HG02642 (cell line): ENCODE data around the gene SERPINA9.

Experiments used
- ATAC-seq: cut with Tn5 transposase; IDR thresholded peaks from one replicate; pipeline ENCODE4 v1.9.1; 2021; ENCODE audit warnings: mild to moderate bottlenecking; ENCODE audit not compliant: unreplicated experiment, poor library complexity

The SERPINA9 gene

DNA sequence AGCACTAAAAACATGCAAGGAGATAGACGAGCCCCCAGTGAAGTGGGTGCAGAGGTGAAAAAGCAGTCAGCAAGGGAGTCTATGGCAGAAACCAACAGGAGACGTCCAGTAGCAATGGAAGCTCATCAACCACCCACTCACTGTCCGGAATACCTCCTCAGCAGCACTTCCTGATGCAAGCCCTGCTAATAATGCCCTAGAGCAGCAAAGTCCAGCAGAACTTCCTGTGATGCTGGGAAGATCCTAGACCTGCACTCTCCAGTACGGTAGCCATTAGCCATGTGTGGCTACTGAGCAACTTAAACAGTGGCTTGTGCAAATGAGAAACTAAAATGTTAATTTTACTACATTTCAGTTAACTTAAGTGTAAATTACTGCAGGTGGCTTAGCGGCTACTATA is 11.0 kb downstream of the SERPINA9 start:
- no peak for ATAC-seq

DNA sequence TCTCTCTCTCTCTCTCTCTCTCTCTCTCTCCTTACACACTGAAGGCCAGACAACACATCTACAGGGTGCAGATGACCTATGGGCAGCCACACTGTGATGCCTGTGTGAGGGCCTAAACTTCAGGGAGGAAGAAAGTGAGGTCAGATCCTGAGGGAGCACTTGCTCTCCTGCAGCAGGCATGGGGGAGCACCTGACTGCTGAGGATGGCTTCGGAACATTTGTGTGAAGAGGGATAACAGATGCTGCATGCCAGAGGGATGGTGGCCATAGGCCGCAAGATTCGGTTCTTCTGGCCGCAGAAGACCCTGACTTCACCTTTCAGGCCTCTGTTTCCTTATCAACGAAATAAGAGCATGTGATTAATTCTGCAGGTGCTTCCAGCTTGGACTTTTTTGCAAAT is 11.7 kb downstream of the SERPINA9 start:
- no peak for ATAC-seq

DNA sequence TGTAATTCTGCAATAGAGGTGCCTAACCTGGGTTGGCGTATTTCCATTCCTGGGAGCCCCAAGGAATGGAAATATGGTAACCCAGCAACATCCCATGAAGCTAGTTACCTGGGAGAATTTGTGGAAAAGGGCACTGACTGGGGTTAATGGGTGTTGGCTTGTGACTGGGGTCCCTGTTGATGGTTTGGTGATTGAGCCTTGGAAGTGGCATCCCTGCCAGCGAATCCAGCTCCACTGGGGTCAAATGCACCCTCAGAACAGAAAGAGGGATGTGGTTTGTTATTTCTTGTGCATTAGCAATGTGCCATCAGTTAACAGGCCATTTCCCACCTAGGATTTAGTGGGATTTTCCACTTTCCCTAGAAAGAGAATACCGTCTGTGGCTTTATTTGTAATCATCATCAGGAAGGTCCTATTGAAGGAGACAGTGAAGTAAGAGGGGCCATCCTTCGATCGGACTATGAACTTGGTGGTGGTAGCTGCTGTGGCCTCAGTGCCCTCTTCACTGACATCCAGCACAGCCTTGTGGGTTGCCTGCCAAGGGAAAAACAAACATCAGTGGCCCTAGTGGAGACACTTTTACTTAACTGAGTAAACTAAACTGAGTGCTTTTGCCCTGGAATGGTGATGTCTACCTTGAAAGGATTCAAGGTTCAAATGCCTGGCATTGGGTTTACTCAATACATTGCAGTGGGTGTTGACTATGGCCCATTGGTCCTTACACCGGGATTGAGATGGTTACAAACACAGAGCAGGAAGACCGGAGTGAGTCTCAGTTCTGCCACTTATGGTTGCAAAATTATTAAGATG is 13.0 kb downstream of the SERPINA9 start:
- no peak for ATAC-seq

DNA sequence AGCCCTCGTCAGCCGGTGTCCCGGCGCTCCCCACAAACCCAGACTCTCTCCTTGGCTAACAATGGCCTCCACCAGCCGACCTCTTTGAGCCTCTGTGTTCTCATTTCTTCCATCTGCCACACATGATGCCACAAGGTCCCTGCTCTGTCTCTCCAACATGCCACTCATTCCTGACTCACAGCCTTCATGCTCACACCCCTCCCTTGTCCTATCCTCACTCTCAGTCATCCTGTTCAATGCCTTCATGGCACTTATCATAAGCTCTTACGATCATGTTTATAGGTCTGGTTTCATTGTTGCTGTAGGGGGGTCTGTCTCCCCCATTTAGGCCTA is 13.8 kb downstream of the SERPINA9 start:
- no peak for ATAC-seq

DNA sequence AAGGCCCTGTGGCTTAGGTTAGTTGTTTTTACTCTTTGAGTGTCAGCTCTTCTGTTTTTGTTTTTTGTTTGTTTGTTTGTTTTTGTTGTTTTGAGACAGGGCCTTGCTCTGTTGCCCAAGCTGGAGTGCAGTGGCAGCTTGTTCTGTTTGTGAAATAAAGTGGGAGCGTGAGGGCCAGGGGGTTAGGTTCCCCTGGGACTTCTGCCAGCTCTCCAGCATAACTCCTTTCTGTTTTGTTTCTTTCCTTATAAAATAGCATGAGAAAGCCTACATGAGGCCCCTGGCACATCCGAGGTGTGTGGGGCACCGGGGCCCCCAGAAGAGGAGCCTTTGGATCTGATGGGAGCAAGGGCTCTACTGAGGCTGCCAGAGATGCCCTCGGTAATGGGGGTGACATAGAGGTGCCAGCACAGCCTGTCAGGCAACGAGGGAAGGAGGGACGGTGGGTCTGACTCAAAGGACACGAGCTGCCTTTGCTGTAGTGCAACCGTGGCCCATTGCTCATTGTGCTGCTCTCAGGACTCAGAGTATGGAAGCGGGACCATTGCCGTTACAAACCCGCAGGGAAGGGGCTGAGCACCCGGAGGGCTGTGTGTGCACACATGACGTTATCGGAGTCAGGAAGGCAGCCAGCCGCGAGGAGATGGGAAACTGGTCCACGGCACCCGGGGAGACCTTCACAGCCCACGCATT is 14.3 kb downstream of the SERPINA9 start:
- no peak for ATAC-seq

DNA sequence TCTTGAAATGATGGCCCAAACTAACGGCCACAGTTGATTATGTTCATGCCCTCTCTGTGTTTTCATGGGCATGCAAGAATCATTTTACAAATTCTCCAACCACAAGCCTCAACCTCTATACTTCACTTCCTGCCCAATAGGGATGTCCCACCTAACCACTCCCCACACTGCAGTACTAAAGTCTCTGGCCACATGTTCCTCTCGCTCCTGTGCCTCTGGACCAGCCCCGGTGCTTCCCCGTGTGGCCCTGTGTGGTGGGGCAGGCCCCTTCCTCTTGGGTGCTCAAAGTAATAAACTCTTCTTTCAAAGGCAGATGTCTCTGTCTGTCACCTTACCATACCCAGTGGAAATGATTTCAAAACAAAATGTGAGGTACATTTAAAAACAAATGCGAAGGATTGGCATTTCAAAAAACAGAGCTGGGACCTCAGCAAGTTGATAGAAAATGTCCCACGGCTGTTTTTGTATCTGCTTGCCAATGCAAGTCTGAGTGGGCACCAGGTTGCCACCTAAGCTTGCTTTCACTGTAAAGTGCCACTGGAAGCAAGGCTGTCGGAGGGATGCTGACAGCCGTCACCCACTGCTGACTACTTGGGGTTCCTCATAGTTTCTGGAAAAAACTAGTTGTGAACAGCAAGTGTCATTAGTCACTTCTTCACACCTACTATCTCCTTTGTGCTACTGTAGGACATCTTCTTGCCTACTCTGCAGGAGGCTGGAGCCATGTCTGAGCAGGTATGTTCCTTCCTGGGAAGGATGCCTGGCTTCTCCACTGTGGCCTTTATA is 15.2 kb downstream of the SERPINA9 start:
- no peak for ATAC-seq

DNA sequence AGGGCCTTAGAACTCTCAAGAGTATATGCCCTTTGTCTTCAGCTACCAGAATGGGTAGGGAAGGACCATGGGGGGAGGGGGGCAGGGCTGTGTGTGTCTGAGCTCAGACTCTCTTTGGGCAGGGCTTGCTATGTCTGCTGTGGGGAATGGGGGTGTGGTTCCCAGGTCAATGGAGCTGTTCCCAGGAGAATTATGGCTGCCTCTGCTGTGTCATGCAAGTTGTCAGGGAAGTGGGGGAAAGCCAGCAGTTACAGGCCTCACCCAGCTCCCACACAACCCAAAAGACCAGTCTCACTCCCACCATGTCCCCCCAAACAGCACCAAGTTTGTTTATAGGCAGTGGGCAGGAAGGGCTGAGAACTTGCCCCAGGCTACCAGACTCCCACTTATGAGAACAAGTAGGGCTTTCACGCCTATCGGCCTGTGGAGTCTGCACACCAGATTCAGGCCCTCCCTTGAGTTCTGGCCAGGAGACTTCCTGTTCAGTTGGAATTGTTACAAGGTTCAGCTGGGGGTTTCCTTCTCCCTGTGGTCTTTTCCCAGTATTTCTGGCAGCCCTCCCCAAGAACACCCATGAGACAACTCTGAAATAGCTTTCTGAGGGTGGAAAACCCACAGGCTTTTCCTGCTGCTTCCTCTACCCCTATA is 17.3 kb downstream of the SERPINA9 start:
- ATAC-seq: no peak

DNA sequence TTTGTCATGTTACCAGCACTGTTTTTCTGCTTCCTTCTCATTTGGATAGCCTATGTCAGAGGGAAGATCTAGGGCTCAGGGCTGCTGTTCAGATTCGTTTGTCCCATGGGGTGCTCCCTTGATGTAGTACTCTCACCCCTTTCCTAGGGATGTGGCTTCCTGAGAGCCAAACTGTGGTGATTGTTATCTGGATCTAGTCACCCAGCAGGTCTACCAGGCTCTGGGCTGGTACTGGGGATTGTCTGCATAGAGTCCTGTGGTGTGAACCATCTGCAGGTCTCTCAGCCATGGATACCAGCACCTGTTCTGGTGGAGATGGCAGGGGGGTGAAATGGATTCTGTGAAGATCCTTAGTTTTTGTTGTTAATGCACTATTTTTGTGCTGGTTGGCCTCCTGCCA is 17.9 kb downstream of the SERPINA9 start:
- no peak for ATAC-seq

DNA sequence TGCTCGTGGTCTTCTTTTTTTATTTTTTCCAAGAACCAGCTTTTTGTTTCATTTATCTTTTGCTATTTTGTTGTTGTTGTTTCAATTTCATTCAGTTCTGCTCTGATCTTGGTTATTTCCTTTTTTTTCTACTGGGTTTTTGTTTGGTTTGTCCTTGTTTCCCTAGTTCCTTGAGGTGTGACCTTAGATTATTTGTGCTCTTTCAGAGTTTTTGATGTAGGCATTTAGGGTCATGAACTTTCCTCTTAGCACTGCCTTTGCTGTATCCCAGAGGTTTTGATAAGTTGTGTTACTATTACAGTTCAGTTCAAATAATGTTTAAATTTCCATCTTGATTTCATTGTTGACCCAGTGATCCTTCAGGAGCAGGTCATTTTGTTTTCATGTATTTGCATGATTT is 20.1 kb downstream of the SERPINA9 start:
- no peak for ATAC-seq

DNA sequence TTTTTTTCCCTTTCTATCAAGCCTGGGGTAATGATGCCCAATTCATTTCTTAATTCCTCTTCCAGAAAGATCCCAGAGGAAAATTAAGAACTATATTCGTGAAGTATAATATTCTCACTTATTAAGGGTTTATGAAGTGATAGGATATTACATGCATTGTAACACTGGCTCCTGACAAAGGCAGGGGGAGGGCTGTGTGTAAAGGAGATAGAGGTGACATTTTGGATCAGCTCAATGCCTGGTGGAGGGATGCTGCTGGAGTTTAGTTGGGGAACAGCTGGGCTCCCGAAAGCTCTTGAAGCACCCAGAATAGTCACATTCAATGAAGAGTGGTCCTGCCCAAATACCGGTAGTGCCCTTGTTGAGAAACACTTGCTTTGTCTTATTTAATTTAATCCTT is 24.2 kb downstream of the SERPINA9 start:
- ATAC-seq: no peak

DNA sequence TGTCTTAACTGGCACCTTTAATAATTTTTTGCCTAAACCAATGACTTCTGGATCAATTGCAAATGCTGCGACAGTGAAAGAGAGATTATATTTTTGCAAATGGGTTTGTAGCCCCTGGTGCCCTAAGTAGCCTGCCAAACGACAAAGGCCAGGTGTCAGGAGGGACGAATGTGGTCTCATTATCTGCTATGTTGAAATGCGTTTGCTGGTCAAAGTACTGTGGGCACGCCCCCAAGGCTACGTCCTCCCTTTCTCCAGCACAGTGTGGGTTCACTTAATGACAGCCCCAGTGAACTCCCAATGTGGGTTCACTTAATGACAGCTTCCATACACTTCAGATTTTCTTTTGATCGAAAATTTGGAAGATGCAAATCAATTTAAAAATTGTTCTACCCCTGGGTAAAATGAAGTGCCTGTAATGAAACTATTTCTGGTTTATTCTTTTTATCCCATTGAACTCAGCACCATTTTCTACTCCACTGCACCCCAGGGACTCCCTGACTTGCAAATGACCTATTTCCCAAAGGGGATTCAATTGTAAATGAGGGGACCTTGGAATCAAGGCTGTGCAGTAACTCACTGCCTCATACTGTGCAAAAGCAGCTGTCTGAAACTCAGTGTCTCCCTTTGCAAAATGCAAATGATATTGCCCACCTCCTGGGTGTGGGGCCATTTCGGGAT is 24.8 kb downstream of the SERPINA9 start:
- ATAC-seq: no peak

DNA sequence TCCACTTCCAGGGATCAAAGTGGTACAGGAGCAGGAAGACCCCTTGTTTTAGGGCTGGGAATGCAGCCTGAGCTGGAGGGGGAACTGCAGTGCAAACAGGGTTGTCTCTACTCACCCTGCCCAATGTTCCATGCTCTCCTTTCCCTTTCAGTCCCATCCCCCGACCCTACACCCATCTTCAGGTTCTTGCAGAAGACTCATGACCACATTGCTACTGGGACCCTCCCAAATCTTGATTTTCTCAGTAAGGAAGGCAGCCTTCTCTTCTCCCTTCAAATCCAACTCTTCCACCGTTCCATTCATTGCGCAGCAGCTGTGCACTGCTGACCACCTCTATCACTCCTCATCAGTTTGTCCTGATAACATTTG is 25.3 kb downstream of the SERPINA9 start:
- ATAC-seq: no peak

DNA sequence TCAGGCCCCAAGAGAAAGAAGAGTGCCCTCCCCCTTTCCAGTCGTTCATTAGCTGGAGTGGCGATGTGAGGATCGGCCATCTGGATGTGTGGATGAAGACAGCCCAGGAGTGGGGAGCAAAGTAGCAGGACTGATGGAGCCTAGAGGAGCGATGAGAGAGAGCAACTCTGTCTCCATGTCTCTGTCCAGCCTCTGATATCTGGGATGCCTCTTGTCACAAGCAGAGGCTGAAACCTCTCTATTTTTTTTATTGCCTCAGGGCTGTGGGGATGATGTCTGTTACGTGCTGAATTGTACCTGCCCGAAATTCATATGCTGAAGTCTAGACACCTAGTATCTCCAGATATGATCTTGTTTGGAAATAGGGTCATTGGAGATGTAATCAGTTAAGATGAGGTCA is 26.1 kb downstream of the SERPINA9 start:
- no peak for ATAC-seq

DNA sequence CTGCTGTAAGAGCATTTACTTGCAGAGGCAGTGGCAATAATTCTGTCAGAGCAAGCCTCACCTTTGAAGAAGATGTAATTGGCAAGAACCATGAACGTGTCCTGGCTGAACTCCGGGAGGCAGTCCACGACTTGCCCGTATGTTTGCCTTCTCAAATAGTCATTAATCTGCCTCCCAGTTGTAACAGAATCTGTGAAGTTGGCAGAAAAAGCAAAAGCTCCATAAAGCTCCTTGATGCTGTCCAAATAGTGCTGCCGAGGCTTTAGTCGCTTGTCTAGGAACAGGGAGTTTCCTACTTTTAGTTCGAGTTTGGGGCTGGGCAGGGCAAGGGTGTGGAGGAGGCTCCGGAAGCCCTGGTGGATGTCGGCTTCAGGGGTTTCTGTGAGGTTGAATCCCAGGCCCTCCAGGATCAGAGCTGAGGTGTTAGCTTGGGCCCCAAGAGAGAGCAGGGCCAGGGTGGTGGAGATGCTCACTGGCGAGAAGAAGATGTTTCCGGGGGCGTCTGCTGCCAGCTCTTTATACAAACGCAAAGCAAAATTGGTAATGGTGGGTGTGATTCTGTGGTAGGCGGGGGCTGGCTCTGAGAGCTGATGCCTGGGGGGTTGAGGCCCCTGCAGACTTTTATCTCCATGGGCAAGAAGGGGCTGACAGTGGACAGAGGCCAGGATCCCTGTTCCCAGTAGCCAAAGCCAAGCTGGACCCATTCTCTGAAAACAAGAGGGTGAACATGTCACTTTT is 27.8 kb downstream of the SERPINA9 start:
- ATAC-seq: no peak

DNA sequence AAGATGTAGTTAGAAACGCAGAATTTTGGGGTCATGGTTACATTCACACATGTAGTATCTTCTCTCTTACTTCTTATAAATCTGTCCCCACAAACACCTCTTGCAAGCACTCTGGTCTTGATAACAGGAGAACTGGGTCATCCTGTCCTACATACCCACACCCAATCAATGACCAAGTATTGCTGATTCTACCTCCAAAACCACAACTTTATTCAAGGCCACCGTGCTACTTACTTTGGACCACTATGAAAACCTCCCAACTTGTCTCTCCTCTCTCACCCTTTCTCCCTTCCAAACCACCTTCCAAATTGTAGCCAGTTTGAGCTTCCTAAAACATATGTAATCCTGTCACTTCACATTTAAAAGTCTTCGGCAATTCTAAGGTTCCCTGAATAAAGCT is 28.8 kb downstream of the SERPINA9 start:
- no peak for ATAC-seq

DNA sequence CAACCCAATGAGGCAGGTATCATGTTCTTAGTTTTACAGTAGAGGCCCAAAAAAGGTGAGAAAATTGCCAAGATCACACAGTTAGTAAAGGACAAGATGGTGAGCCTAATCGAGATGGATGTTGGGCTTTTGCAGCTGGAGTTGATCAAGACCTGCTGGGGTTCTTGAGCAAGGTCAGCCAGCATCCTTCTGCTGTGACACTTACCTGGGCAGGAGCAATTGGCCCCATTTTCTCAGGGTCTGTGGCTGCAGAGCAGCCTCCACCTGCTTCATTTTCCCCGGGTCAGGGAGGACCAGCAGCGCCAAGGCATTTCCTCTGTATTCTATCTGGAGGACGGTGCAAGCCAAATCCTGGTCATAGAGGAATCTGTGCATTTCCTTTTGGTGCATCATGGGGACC is 29.9 kb downstream of the SERPINA9 start:
- no peak for ATAC-seq

DNA sequence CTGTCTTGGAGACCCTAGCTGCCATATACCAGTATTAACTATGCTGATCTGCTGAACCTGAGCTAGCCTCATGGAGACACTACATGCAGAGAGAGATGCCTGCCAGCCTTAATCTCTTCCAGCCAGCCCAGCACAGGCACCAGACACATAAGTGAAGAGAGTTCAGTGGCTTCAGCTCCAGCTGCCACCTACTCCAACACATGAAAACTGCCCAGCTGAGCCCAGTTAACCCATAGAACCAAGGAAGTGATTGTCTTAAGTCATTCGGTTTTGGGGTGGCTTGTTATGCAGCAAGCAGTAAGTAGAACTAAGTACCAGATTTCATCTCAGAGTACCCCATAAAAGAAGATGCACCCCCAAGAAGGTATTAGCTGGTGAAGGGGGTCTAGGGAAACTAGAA is 31.0 kb downstream of the SERPINA9 start:
- no peak for ATAC-seq

DNA sequence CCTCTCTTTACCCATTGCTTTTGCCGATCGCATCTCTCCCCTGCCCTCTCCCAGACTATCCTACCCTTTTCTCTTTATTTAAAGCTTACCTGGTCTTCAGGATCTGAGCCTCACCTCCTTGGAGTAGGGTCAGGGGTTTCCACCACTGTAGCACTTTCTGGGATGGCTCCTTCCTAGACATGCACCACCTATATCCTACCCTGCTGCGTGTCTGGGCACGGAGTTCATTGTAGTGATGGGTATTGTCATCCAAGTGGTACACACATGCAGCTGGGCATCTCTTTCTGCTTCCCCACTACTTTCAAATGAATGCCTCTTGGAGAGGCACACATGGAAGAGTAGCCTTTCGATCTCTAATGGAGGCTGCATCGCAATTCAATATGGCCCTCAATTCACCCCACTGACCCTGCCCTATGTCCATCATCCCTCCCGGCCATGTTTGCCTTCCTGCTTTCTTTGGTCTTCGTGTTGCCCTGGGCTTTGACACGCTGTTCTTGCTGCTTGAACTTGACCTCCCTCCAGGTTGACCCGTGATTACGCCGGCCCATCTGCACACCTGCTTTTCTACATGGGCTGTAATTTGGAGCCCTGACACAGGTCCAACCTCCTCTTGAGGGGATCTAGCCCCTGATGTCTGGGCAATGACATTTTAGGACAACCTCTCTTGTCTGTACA is 34.3 kb downstream of the SERPINA9 start:
- no peak for ATAC-seq

DNA sequence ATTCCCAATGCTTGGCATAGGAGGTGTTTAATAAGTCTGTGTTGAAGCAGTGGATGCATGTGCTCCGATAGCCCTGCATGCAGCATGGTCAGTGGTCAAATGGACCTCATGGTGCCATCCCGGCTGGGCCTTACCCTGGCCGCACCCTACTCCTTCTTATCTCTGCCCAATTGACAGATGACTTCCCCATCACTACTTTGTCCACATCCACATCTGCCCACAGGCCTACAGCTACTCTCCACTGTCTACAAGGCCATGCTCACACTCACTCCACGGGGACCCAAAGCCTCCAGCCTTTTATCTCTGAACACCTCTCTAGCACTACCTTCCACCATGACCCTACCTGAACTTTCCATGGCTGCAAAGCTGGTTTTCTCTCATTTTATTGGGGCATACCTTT is 34.9 kb downstream of the SERPINA9 start:
- ATAC-seq: no peak
